T-helper 9 cell (primary cell): ENCODE results near the gene LEAP2.

Experiments
- DNase-seq: peaks from one replicate; pipeline ENCODE4 v3.0.0-alpha.2; 2020
- total RNA-seq, 2 donors: gene quantifications; one replicate each; lab custom pipeline; 2026; lab: John Stamatoyannopoulos, UW

Gene LEAP2
- 0 to 1.5 reads per million in 2 donors for total RNA-seq

GRCh38 chr5:132873119-132873929 is at the start of gene LEAP2:
Gene LEAP2, plus strand, starts transcription at chr5:132873668. Its CDS starts 27 bp downstream, at chr5:132873695.
- no peak for DNase-seq

- no peak for DNase-seq
These were observed 49.0 kb upstream of the LEAP2 start for GRCh38 chr5:132824426-132824825.

GRCh38 chr5:132825033-132825833 is 48.2 kb upstream of the LEAP2 start:
- no peak for DNase-seq

- DNase-seq: no peak
These were observed 47.6 kb upstream of the LEAP2 start for GRCh38 chr5:132825834-132826391.

GRCh38 chr5:132826424-132827082 is 46.9 kb upstream of the LEAP2 start:
- DNase-seq: no peak

GRCh38 chr5:132827943-132828673 is 45.4 kb upstream of the LEAP2 start:
- DNase-seq: no peak

GRCh38 chr5:132828846-132829494 is 44.5 kb upstream of the LEAP2 start:
- DNase-seq: no peak

- peak; percentile 58 for DNase-seq
These were observed 43.6 kb upstream of the LEAP2 start for GRCh38 chr5:132829742-132830435.

- no peak for DNase-seq
These were observed 42.9 kb upstream of the LEAP2 start, which contains the start of gene SHROOM1 for GRCh38 chr5:132830436-132831094. Gene SHROOM1, minus strand, starts transcription at chr5:132830647. Its CDS starts 4,507 bp downstream, at chr5:132826140.

GRCh38 chr5:132831095-132831860 is 42.2 kb upstream of the LEAP2 start:
- DNase-seq: no peak

GRCh38 chr5:132832612-132833011 is 40.9 kb upstream of the LEAP2 start:
- no peak for DNase-seq

- no peak for DNase-seq
These were observed 39.4 kb upstream of the LEAP2 start for GRCh38 chr5:132834057-132834456.

GRCh38 chr5:132836852-132837251 is 36.6 kb upstream of the LEAP2 start:
- no peak for DNase-seq

- DNase-seq: no peak
These were observed 35.6 kb upstream of the LEAP2 start for GRCh38 chr5:132837868-132838267.

GRCh38 chr5:132838516-132839282 is 34.8 kb upstream of the LEAP2 start:
- no peak for DNase-seq

GRCh38 chr5:132839426-132840301 is 33.8 kb upstream of the LEAP2 start:
- DNase-seq: no peak

GRCh38 chr5:132840313-132840712 is 33.2 kb upstream of the LEAP2 start:
- no peak for DNase-seq

- DNase-seq: no peak
These were observed 32.6 kb upstream of the LEAP2 start for GRCh38 chr5:132840896-132841295.
